Hematopoietic multipotent progenitor cell treated with erythropoietin and hydrocortisone succinate and interleukin-3 and kit ligand, for 8 days (in vitro differentiated cells): ENCODE measurements around the gene INSYN2B.

Experiments used
- DNase-seq: peaks from one replicate; pipeline ENCODE4 v3.0.0-alpha.2; 2015

Gene INSYN2B

DNA sequence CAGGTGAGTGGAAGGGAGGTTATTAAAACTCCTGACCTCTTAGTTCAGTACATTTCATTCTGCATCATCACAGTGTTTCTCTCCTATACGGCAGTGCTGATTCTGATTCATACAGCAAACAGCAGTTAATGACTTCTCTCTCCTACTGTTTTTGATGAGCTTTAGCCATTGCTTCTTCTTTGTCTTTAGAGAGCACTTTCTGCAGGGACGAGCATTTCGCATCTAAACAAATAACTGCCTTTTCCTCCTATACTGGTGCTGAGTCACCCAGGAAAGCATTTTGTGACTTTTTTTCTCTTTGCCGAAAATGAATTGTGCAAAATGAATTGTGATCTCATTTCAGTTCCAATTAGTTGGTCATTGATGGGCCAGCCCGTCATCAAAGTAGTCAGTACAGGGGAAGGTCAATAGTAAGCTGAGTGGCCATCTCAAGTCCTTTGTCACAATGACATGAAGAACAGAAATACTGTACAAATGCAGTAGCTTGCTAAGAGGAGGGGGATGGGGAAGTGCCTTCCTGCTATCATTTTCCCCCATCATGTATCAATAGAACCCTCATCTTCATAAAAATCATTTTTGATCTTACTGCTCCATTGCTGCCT is 98.5 kb downstream of the INSYN2B start:
- no peak for DNase-seq

DNA sequence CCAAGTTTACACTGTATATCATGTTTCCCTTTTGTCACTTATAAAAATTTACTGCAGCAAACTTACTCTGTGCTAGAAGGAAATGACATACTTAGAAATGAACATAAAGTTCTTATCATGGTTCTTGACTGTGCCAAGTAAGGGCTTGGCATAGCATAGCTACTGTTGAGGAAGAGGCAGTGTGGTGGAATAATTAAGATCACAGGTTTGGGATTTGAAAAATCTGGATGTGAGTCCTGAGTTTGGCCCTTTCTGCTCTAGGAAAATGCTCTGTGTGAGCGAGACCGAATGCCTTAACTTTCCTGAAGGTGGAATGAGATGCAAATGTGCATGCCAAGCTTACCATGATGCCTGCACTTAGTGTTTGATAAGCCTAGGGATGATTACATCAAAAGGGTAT is 99.5 kb downstream of the INSYN2B start:
- DNase-seq = no peak

DNA sequence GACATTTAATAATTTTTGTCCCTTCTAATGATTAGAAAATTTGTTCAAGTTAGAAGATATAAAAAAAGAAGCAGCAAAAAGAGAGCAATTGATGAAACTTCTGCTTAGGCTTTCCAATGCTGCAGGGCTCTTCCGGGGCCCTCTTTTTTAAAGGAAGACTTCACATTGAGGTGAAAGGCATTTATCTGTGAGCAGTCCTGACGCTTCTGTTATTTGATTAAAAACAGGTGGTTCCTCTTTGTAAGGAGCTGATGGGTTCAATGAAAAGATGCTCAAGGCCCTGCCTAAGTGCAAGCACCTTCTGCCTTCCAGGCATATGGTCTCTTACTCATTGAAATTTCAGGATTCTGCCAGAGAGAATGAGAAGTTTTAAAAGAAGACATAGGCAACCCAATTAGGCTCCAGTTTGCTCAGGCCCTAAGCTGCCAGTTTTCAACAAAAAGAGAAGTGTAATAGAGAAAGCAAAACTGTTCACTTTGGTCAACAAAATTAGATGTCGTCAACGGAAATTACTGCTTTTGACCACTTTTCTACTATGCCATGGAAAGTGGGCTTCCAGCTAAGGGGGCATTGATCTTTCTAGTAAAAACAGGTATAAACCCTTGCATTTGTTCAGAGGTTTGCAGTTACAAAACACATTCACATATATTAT is 100.2 kb downstream of the INSYN2B start:
- no peak for DNase-seq

GRCh38 chr5:169876386-169876785 is 103.9 kb downstream of the INSYN2B start:
- no peak for DNase-seq

- DNase-seq = no peak
These were observed 104.6 kb downstream of the INSYN2B start for GRCh38 chr5:169875731-169876130.

DNA sequence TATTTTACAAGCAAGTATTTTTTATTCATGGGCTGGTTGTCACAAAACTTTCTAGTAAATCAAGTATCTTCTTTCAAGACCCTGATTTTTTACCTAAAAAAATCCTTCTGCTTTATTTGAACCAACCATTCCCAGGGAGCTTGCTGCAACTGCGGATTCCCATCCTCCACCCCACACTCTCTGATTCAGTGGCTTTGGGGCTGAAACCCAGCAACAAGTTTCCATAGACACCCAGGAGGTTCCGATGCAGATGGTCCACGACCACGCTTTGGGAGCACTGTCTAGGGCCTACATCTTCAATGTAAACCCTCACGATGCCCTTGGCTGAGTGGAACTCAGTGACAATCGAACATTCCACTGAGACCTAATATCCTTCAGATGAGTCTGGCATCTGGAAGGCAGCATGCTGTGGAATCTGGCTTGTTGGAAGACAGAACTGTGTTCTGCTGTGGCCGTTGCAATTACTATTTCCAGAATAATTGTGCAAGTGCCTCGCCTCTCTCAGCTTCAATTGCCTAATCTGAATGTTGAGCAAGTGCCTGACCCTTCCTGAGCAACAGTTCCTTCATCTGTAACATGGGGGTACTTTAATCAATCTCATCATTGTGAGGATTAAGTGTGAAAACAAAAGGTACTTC is 105.1 kb downstream of the INSYN2B start:
- no peak for DNase-seq

- no peak for DNase-seq
These were observed 105.7 kb downstream of the INSYN2B start for GRCh38 chr5:169874621-169875020.

GRCh38 chr5:169873642-169874041 is 106.7 kb downstream of the INSYN2B start:
- DNase-seq = no peak

- no peak for DNase-seq
These were observed 108.3 kb downstream of the INSYN2B start for GRCh38 chr5:169871826-169872490.

- DNase-seq = no peak
These were observed 110.1 kb downstream of the INSYN2B start for GRCh38 chr5:169870211-169870610.

- DNase-seq = no peak
These were observed 111.2 kb downstream of the INSYN2B start for GRCh38 chr5:169869066-169869465.

DNA sequence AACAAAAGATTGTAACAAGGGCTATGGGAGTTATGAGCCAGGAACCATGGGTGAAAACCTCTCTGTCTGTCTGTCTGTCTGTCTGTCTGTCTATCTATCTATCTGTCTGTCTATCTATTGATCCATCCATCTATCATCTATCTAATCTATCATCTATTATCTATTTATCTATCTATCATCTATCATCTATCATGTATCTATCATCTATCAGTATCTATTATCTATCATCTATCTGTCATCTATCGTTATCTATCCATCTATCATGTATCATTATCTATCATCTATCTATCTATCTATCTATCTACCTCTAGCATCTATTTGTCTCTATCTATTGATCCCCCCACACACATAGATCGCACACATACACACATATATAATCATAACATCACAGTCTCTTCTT is 112.9 kb downstream of the INSYN2B start:
- DNase-seq = no peak

DNA sequence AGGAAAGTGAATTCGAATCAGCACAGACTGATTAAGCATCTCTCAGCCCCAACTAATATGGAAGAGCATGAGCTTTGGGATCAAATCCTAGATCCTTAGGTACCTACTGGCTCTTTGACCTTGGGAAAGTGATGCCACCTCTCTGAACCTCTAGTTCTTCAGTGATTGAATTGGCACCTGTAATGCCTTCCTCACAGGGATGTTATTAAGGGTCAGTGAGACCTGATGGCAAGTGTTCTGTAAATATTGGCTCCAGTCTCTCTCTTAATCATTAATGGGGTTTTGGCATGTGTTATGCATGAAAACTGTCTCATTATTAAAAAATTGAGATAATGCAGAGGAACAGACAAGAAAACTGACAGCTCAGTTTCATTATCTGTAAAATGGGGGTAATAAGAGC is 115.8 kb downstream of the INSYN2B start:
- no peak for DNase-seq

GRCh38 chr5:169862391-169862811 is 117.9 kb downstream of the INSYN2B start:
- DNase-seq = no peak

GRCh38 chr5:169861934-169862333 is 118.4 kb downstream of the INSYN2B start:
- DNase-seq = no peak

DNA sequence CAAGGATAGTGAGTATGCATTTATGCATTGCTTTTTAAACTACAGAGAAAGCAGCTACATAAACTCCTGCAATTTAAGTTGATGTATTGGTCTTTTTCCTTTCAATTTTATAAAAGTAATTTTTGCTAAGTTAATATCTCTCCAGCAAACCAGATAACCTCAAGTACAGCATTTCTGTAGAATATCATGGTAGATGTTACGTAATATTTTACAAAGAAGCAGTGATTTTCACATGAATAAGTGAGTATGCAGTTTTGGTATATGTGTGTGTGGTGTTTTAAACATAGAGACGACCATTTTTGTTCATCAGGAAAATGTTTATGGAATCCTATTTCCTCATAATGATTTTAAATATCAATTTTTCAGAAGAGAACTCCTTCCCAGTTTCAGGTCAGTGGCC is 118.9 kb downstream of the INSYN2B start:
- no peak for DNase-seq

DNA sequence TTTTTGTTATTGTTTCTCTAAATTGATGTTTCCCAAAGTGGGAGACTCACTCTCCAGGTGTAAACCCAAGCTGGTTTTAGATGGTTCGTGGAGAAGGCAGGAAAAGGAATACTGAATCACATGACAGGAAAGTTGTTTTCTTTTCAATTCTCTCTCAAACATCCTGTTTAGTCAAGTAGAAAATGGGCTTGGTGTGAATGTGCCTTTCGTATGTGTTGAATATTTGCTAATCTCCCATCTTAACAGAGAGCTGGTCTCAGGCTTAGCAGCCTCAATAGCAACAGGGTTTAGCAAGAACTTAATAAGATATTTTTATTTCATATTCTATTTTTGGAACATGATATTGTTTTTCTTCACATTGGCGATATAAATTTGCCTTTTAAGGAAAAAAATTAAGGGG is 119.7 kb downstream of the INSYN2B start:
- DNase-seq = no peak

DNA sequence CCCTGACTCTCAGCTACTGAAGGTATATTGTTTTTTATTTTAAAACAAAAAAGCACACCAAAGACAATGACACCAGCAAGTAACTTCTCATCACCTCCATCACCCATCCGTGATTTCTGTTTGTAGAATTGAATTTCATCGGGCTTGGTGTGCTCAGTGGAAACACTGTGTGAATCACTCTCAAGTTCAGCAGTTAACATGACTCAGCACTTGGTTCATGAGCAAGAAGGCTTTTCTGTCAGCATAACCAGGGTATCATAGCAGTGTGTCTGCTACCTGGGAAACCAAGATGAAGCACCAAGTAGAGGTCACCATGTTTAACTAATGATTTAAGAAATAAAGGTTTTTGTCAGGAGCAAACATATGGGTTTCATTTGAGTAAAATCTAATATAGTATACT is 123.7 kb downstream of the INSYN2B start:
- DNase-seq = no peak

- no peak for DNase-seq
These were observed 128.9 kb downstream of the INSYN2B start for GRCh38 chr5:169851321-169851850.

DNA sequence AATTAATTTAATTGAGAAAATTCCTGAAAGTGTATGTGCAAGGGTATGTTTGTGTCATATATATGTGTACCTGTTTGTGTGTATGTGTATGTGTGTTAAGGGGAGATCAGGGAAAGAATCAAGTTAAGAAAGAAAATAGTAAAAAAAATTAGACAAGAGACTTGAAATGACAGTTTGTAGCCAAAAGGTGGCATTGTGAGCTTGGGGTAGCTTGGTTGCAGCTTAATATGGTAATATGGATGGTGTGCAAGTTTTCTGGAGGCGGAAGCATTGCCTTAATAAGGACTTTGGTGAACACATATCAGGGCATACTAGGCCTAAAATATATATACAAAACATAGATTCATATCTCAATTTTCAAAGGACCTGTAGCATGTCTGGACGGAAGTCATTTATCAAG is 129.9 kb downstream of the INSYN2B start:
- DNase-seq = no peak

DNA sequence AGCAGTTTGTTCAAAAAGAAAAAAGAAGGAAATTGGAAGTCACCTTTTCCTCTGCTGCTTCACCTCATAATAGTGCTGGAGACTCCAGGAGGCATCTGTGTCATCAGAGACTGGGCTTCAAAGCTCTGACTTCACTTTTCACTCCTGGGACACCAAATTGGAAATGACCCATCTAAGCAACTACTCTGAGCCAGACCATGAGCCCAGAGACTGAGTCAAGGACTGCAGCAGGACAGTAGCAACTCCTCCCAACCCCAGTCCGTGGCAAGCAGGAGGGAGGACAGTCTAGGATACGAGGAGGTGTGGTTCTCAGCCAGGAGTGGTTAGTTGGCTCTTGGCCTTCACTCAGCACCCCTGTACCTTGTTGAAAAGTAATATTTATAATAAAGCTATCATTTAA is 131.5 kb downstream of the INSYN2B start:
- DNase-seq = no peak

DNA sequence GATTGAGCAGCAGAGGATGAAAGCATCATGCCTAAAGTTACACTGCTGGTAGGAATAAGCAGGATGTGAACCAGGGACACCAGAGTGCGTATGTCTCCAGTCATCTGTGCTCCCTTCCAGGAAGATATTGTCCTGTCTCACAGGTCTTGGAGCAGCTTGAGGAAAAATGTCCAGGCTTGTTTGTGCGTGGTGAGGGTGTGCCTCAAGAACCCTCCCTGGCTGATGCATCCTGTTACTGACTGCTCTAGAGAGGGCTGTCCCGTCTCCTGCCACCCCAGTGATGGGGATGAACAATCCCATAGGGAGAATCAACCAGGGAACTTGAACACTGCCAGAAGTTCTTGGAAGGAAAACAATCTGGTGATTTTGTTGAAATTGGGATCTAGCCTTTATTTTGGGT is 132.0 kb downstream of the INSYN2B start:
- DNase-seq = no peak

GRCh38 chr5:169847519-169847918 is 132.8 kb downstream of the INSYN2B start:
- no peak for DNase-seq

DNA sequence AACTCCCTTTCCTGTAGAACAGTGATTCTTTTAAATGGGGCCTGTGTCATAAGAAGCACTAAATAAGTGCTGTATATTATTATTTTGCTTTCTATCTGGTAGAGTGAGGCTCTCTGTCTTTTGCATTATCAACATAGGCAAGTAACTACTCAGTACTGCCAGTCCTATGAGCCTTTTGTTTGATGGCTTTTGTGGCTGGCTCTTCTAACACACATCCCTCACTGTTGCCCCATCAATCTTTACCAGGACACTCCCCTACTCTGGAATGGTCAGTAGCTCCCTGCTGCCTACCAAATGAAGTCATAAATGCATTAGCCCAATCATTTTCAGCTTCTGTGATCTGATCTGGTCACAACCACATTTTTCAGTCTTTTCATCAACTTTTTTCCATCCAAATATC is 137.6 kb downstream of the INSYN2B start:
- DNase-seq = no peak
